Erythroblast (primary cell): ENCODE data around the gene SCUBE2.

Experiments used
- GATA1 ChIP-seq: IDR thresholded peaks from 2 replicates; pipeline ENCODE4 v1.6.1; 2011; ENCODE audit warnings: low read depth, mild to moderate bottlenecking, control low read depth, low read length, moderate library complexity
- POLR2A ChIP-seq: IDR thresholded peaks from 2 replicates; pipeline ENCODE4 v1.6.1; 2011; ENCODE audit warnings: mild to moderate bottlenecking, low read length

DNA sequence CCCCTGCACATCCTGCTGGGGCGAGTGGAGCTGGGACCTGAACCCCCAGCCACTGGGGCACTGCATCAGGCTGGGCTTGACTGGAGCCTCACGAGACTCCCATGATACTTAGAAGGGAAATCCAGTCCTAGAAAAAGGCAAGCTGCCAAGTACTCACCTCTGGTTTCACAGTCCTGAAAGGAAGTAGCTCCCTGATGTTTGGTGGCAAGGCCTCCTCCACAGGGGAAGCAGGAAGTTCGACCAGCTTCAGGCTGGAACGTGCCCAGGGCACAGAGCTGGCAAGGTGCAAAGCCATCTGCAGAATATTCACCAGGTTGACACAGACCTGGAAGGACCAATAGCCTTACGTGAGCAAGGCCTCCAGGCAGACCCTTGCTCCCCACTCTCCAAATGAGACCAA lies 60.8 kb downstream of the SCUBE2 start:
- no peak for TF ChIP-seq POLR2A
- no peak for TF ChIP-seq GATA1
